VCaP (cell line): ENCODE results near the gene RABGAP1L.

Source experiments
- H3K27ac ChIP-seq: fragments of 450-650 bp; 2 replicates; pipeline ENCODE4 v1.5.1; 2017
- CTCF ChIP-seq: fragments of 450-650 bp; conservative IDR thresholded peaks from 2 replicates; pipeline ENCODE4 v1.5.1; 2017; ENCODE audit warnings: mild to moderate bottlenecking, moderate library complexity

Gene RABGAP1L

GRCh38 chr1:174858301-174858700 lies 699.0 kb downstream of the RABGAP1L start:
- no peak for TF ChIP-seq CTCF

GRCh38 chr1:174870319-174870718 lies 711.0 kb downstream of the RABGAP1L start:
- no peak overlapping the region for H3K27ac ChIP-seq
- no peak for TF ChIP-seq CTCF

More at GRCh38 chr1:174858301-174858700, 699.0 kb downstream of the RABGAP1L start:
- H3K27ac ChIP-seq, result no peak overlapping the region

- no peak for TF ChIP-seq CTCF
- H3K27ac ChIP-seq, result no peak overlapping the region
These were observed 712.6 kb downstream of the RABGAP1L start for GRCh38 chr1:174871886-174872285.

GRCh38 chr1:174872615-174873058 lies 713.3 kb downstream of the RABGAP1L start:
- no peak for TF ChIP-seq CTCF
- no peak overlapping the region for H3K27ac ChIP-seq

GRCh38 chr1:174874331-174875053 lies 715.2 kb downstream of the RABGAP1L start:
- TF ChIP-seq CTCF, result no peak
- H3K27ac ChIP-seq, result peak overlapping the region; percentile 53; the same call in 1 of the 2 replicates

- TF ChIP-seq CTCF, result no peak
- peak overlapping the region; percentile 53 for H3K27ac ChIP-seq
These were observed 716.0 kb downstream of the RABGAP1L start for GRCh38 chr1:174875306-174875705.

GRCh38 chr1:174877208-174877673 lies 717.9 kb downstream of the RABGAP1L start:
- no peak overlapping the region for H3K27ac ChIP-seq
- TF ChIP-seq CTCF, result no peak
